Activated CD4-positive, alpha-beta T cell treated with anti-CD3 and anti-CD28 coated beads for 4 hours (primary cell): Measurements from ENCODE around the gene LRRC51.
"Not testable (repeated sequence)": the region's sequence is repeated elsewhere in the genome, so short reads cannot be mapped to it uniquely, and the experiment has no call there.

Experiments
- DNase-seq, 2 donors: peaks; one replicate each; pipeline ENCODE4 v3.0.0-alpha.2; 2020

The LRRC51 gene

GRCh38 chr11:72142543-72142942 is 61.9 kb downstream of the LRRC51 start:
- DNase-seq: not testable (repeated sequence)

- DNase-seq: no peak
Observed at GRCh38 chr11:72144807-72145565, 64.3 kb downstream of the LRRC51 start.
